K562 (cell line): Measurements from ENCODE around the gene SLC22A23.

ENCODE experiments used
- ARID2 ChIP-seq: fragments of 450-650 bp; IDR thresholded peaks from 2 replicates; pipeline ENCODE4 v1.6.1; 2017; ENCODE audit warnings: antibody characterized with exemption, mild to moderate bottlenecking
- CREM ChIP-seq: IDR thresholded peaks from 2 replicates; pipeline ENCODE4 v1.6.1; 2014; ENCODE audit warnings: antibody characterized with exemption, low read depth
- ETV6 ChIP-seq, 3 experiments: fragments of 150-350 bp in 1 of 3; sonication (generic) in 1 of 3; formaldehyde crosslinking in 1 of 3; IDR thresholded peaks; 2 replicates each; pipeline versions ENCODE4 v1.6.1 to v1.8.0; 2014 to 2022; ENCODE audit warnings: borderline replicate concordance in 2 of 3, low read depth in 2 of 3, antibody characterized with exemption in 1 of 3, low read length in 1 of 3, mild to moderate bottlenecking in 1 of 3, missing genetic modification reagents in 1 of 3
- NBN ChIP-seq: fragments of 450-650 bp; IDR thresholded peaks from 2 replicates; pipeline ENCODE4 v1.6.1; 2016; ENCODE audit warnings: low read depth, mild to moderate bottlenecking
- OTX1 ChIP-seq: fragments of 450-650 bp; formaldehyde crosslinking; IDR thresholded peaks from 2 replicates; pipeline ENCODE4 v1.4.0; 2022; ENCODE audit warnings: mild to moderate bottlenecking
- TF ChIP-seq, protein P1 (sequence below), 3 experiments: IDR thresholded peaks in 2 of 3; conservative IDR thresholded peaks in 1 of 3; 2 replicates each; pipeline ENCODE4 v1.5.1; 2011 to 2012; ENCODE audit warnings: low read length in 3 of 3, mild to moderate bottlenecking in 3 of 3, control low read depth in 2 of 3, improper control_type of control experiment in 1 of 3, inconsistent platforms in 1 of 3, low read depth in 1 of 3, mixed read lengths in 1 of 3, moderate library complexity in 1 of 3; ENCODE audit not compliant: insufficient read depth in 2 of 3
- TF ChIP-seq, protein P2 (sequence below): sonication (generic); formaldehyde crosslinking; IDR thresholded peaks from 2 replicates; pipeline ENCODE4 v1.8.0; 2022; ENCODE audit warnings: mild to moderate bottlenecking, missing genetic modification reagents

DNA sequence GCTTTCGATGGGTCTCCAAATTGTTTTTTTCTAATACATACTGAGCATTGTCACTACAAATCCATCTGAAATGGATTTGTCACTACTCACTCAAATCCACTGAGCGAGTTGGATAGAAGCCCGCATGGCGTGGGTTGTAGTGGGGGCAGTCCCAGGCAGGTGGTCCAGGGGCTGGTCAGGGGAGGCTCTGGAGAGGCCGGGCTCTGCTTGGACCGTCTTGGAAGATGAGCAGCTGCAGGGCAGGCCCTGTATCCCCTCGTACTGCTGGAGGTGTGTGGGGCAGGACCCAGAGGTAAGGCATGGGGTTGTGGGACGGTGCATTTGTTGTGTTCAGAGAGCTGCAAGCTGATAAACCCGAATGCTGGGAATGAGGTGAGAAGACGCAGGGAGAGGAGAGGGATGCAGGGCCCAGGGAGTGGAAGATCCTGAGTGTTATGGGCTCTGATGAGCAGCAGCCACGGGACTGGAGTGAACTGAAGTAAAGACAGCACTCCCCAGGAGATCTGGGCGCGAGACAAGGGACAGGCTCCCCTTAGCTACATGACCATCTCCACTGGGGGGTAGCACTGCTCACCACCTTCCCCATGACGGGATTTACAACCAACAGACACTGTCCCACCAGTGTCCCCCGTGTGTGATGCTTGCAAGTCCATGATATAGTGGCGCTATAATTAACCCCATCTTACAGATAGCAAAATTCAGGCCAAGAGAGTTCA lies 152.2 kb downstream of the SLC22A23 start:
- no peak for TF ChIP-seq NBN
- TF ChIP-seq, protein P1, sequence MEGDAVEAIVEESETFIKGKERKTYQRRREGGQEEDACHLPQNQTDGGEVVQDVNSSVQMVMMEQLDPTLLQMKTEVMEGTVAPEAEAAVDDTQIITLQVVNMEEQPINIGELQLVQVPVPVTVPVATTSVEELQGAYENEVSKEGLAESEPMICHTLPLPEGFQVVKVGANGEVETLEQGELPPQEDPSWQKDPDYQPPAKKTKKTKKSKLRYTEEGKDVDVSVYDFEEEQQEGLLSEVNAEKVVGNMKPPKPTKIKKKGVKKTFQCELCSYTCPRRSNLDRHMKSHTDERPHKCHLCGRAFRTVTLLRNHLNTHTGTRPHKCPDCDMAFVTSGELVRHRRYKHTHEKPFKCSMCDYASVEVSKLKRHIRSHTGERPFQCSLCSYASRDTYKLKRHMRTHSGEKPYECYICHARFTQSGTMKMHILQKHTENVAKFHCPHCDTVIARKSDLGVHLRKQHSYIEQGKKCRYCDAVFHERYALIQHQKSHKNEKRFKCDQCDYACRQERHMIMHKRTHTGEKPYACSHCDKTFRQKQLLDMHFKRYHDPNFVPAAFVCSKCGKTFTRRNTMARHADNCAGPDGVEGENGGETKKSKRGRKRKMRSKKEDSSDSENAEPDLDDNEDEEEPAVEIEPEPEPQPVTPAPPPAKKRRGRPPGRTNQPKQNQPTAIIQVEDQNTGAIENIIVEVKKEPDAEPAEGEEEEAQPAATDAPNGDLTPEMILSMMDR (IDR thresholded peaks at IDR 0.05 in 2 of 3, conservative IDR thresholded peaks at IDR 0.05 in 1 of 3; ENCODE audit: insufficient read depth in 2 of 3, low read depth in 1 of 3, low read length in 3 of 3) = 0 out of 6 replicates have a peak, but pooled peaks of 1 of the 3 experiments have one; percentile 10
- TF ChIP-seq CREM = no peak
- TF ChIP-seq, protein P2, sequence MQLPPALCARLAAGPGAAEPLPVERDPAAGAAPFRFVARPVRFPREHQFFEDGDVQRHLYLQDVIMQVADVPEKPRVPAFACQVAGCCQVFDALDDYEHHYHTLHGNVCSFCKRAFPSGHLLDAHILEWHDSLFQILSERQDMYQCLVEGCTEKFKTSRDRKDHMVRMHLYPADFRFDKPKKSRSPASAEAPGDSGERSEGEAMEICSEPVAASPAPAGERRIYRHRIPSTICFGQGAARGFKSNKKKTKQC (CRISPR knock-in tag) = no peak
- no peak for TF ChIP-seq ARID2
- no peak for TF ChIP-seq OTX1 (CRISPR knock-in tag)
- no peak for TF ChIP-seq ETV6 (IDR thresholded peaks at IDR 0.05; ENCODE audit: borderline replicate concordance in 1 of 2, low read depth in 2 of 2, low read length in 1 of 2)
- no peak for TF ChIP-seq ETV6 (CRISPR knock-in tag; IDR thresholded peaks at IDR 0.05; ENCODE audit: borderline replicate concordance)
